Tibial nerve (tissue), 4 donors: ENCODE data around the gene ZFAND3. TPM values are rescaled to one million over a fixed set of nuclear protein-coding genes. Genes with fewer than 3 reads are reported as not detected.

Experiments used
- DNase-seq, 2 donors: peaks; one replicate each; pipeline ENCODE4 v3.0.0-alpha.2; 2019; ENCODE audit warnings: low spot score in 2 of 2
- H3K27ac ChIP-seq, 4 donors: fragments of 200-600 bp; sonication (generic) in 3 of 4; one replicate each; pipeline ENCODE4 v1.5.1; 2017 to 2019; ENCODE audit warnings: mild to moderate bottlenecking in 1 of 4
- H3K27me3 ChIP-seq, 2 donors: fragments of 200-600 bp; sonication (generic) in 1 of 2; one replicate each; pipeline versions ENCODE4 v1.5.1 to v1.6.0; 2017 to 2019
- H3K36me3 ChIP-seq, 3 donors: fragments of 200-600 bp; sonication (generic); one replicate each; pipeline ENCODE4 v1.5.1; 2018 to 2019
- H3K4me1 ChIP-seq, 4 donors: fragments of 200-600 bp; sonication (generic) in 3 of 4; one replicate each; pipeline ENCODE4 v1.5.1; 2017 to 2019
- H3K4me3 ChIP-seq, 4 donors: fragments of 200-600 bp; sonication (generic) in 3 of 4; one replicate each; pipeline ENCODE4 v1.5.1; 2017 to 2019; ENCODE audit warnings: mild to moderate bottlenecking in 1 of 4, moderate library complexity in 1 of 4
- H3K9me3 ChIP-seq, 4 donors: fragments of 200-600 bp; sonication (generic) in 3 of 4; one replicate each; pipeline ENCODE4 v1.5.1; 2017 to 2019
- CTCF ChIP-seq, 5 experiments: fragments of 200-600 bp in 3 of 5; fragments of 450-650 bp in 2 of 5; sonication (generic) in 3 of 5; IDR thresholded peaks; one replicate each; pipeline ENCODE4 v1.5.1; 2016 to 2019; ENCODE audit warnings: antibody characterized with exemption in 5 of 5, mild to moderate bottlenecking in 3 of 5, moderate library complexity in 2 of 5
- EP300 ChIP-seq, 2 donors: sonication (generic); formaldehyde crosslinking; IDR thresholded peaks; one replicate each; pipeline ENCODE4 v1.6.1; 2017; ENCODE audit warnings: antibody characterized with exemption in 2 of 2, mild to moderate bottlenecking in 1 of 2
- POLR2A ChIP-seq, 2 donors: fragments of 450-650 bp; IDR thresholded peaks; one replicate each; pipeline ENCODE4 v1.6.1; 2017; ENCODE audit warnings: antibody characterized with exemption in 2 of 2, mild to moderate bottlenecking in 2 of 2, moderate library complexity in 2 of 2
- WGBS, 2 donors: methylation state at CpG; one replicate each; pipeline ENCODE4 v1.1.5; 2018; 5-methylcytosine and 5-hydroxymethylcytosine counted together
- total RNA-seq, 4 donors: library from RNA; depleted of rRNA; stranded (reverse); fragments of >200 nt; gene quantifications; one replicate each; pipeline ENCODE4 v1.1.0, GENCODE V29; 2016

Gene ZFAND3
- total RNA-seq, 4 donors from 2014 or later = 30.1 to 47.9 (median 39.1) TPM

GRCh38 chr6:38105066-38105465 lies 285.5 kb downstream of the ZFAND3 start:
- no peak overlapping the region for H3K27ac ChIP-seq

GRCh38 chr6:38107073-38107472 lies 287.5 kb downstream of the ZFAND3 start:
- no peaks in the 10 kb centered on the region for H3K27me3 ChIP-seq
- H3K4me1 ChIP-seq = peaks cover 0 to 16% (median 0%) of the 10 kb centered on the region in 4 donors
- WGBS, 2 donors = 96 to 100% methylated on average over 1 of the region's 1 CpG
- TF ChIP-seq EP300 (IDR thresholded peaks at IDR 0.05) = no peak
- TF ChIP-seq CTCF (IDR thresholded peaks at IDR 0.05) = no peak
- TF ChIP-seq POLR2A (IDR thresholded peaks at IDR 0.05) = no peak
- no peaks in the 10 kb centered on the region for H3K9me3 ChIP-seq
- DNase-seq = no peak
- H3K4me3 ChIP-seq = no peak overlapping the region
- no peak overlapping the region for H3K27ac ChIP-seq
- peaks cover 0 to 8% (median 0%) of the 10 kb centered on the region in 3 donors for H3K36me3 ChIP-seq

More at GRCh38 chr6:38105066-38105465, 285.5 kb downstream of the ZFAND3 start:
- Histone ChIP-seq H3K36me3 (peaks cover 0 to 8% (median 0%) of the 10 kb centered on the region in 3 donors), H3K4me1 (peaks cover 0 to 2% (median 0%) of the 10 kb centered on the region in 4 donors), H3K27me3 (no peaks in the 10 kb centered on the region), H3K9me3 (no peaks in the 10 kb centered on the region), H3K4me3 (no peak overlapping the region)
- TF ChIP-seq EP300 (IDR thresholded peaks at IDR 0.05) = no peak
- TF ChIP-seq POLR2A (IDR thresholded peaks at IDR 0.05) = no peak
- TF ChIP-seq CTCF (IDR thresholded peaks at IDR 0.05) = no peak
- no peak for DNase-seq
- 91 to 95% methylated on average over 3 of the region's 3 CpGs for WGBS, 2 donors

GRCh38 chr6:38110481-38110971 lies 291.0 kb downstream of the ZFAND3 start:
- TF ChIP-seq EP300 (IDR thresholded peaks at IDR 0.05) (no peak), CTCF (IDR thresholded peaks at IDR 0.05) (no peak), POLR2A (IDR thresholded peaks at IDR 0.05) (no peak)

GRCh38 chr6:38112181-38112580 lies 292.7 kb downstream of the ZFAND3 start:
- Histone ChIP-seq H3K36me3 (peaks cover 0 to 14% (median 0%) of the 10 kb centered on the region in 3 donors), H3K27ac (no peak overlapping the region), H3K27me3 (no peaks in the 10 kb centered on the region), H3K4me1 (peaks cover 0 to 16% (median 0%) of the 10 kb centered on the region in 4 donors), H3K4me3 (no peak overlapping the region), H3K9me3 (no peaks in the 10 kb centered on the region)
- no peak for DNase-seq
- TF ChIP-seq CTCF (IDR thresholded peaks at IDR 0.05) (no peak), POLR2A (IDR thresholded peaks at IDR 0.05) (no peak), EP300 (IDR thresholded peaks at IDR 0.05) (no peak)
- WGBS, 2 donors = 82 to 83% methylated on average over 5 of the region's 5 CpGs

More at GRCh38 chr6:38110481-38110971, 291.0 kb downstream of the ZFAND3 start:
- Histone ChIP-seq H3K4me3 (no peak overlapping the region), H3K4me1 (peaks cover 0 to 16% (median 0%) of the 10 kb centered on the region in 4 donors), H3K9me3 (no peaks in the 10 kb centered on the region), H3K36me3 (peaks cover 0 to 8% (median 0%) of the 10 kb centered on the region in 3 donors), H3K27me3 (no peaks in the 10 kb centered on the region), H3K27ac (no peak overlapping the region)
- 59 to 61% methylated on average over 8 of the region's 8 CpGs for WGBS, 2 donors
- DNase-seq = no peak

- no peak for DNase-seq
- Histone ChIP-seq H3K27ac (no peak overlapping the region), H3K9me3 (no peaks in the 10 kb centered on the region), H3K27me3 (no peaks in the 10 kb centered on the region), H3K4me3 (no peak overlapping the region), H3K36me3 (peaks cover 0 to 6% (median 0%) of the 10 kb centered on the region in 3 donors), H3K4me1 (peaks cover 0 to 24% (median 0%) of the 10 kb centered on the region in 4 donors)
- TF ChIP-seq CTCF (IDR thresholded peaks at IDR 0.05) (no peak), POLR2A (IDR thresholded peaks at IDR 0.05) (no peak), EP300 (IDR thresholded peaks at IDR 0.05) (no peak)
- 88 to 99% methylated on average over 4 of the region's 4 CpGs for WGBS, 2 donors
These were observed 294.5 kb downstream of the ZFAND3 start for GRCh38 chr6:38113825-38114576.
